ENCODE data around the gene IGFBP5.

IGFBP5 gene

DNA sequence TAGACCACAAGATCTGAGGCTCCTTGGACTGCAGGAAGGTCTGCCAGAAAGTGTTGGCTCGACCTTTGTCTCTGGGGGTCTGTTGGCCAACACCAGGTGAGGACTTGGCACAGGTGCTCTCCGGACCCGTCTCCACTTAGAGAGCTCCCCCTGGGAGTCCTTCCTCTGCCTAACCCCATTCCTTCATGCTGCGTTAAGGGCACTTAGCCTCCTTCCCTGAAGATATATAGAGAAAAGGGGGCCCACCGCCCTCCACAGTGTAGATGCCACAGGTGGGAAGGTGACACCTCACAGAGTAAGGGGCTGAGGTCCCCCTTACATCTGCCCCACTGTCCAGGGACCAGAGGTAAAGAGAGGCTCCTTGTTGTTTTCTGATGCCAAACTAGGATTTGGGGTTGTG, 8.2 kb downstream of the IGFBP5 start:
- DNase-seq, result no peak

DNA sequence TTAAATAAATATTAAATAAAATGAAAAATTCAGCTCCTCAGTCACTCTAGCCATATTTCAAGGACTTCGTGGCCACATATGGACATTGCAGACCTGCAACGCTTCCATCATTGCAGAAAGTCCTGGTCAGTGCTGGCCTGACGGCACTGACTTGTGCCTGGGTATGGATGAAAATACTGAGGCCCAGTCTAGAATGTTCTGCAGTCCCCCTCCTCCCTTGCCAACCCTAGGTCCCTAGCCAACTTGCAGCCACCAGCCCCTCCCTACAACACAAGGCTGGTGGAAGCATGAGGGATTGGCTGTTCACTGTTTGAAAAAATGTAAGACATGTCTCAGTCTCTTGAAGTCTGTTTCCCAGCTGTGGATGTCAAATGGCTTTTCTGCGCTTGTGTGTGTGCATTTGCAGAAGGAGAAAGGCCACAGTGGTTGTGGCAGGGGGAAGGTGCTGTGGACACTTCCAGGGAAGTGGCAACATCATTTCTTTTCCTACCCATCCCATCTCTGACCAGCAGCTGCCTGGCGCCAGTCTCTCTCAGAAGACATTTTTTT, 9.9 kb downstream of the IGFBP5 start:
- no peak for DNase-seq

DNA sequence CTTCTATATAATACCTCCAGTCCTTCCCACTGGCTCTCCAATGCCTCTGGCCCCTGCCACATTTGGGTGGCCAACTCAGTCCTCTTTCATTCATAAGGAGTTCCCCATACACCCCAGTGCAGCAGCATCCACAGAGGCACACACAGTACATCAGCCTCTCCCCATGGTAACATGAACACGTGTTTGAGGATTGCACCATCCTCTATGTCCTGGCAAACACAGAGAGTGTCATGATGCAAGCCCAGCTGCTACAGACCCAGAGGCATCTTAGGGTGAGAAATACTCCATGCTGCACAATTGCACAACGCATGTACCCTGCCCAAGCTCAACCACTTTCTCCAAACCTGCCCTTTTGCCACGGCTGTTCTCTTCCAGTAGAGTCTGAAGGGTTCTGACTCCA, 11.5 kb downstream of the IGFBP5 start:
- peak in 1 of 2 donors; percentile 36 for DNase-seq

DNA sequence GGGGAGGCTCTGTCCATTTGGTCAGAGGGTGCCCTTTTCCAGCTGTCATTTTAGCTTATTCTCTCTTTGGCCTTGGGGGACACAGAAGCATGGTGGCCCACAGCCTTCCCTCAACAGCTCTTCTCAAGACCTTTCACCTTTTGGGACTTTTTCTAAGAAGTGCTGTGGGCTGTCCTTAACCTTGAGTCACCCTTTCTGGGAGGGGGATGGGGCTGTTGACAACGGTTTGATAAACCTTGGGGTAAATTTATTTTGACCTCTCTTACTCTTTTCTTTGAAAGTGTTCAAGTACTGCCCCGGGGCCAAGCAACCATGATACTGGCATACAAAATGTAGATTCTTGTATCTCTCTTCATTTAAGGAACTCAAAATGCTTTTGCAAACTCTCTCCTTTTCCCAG, 13.7 kb downstream of the IGFBP5 start:
- no peak for DNase-seq

DNA sequence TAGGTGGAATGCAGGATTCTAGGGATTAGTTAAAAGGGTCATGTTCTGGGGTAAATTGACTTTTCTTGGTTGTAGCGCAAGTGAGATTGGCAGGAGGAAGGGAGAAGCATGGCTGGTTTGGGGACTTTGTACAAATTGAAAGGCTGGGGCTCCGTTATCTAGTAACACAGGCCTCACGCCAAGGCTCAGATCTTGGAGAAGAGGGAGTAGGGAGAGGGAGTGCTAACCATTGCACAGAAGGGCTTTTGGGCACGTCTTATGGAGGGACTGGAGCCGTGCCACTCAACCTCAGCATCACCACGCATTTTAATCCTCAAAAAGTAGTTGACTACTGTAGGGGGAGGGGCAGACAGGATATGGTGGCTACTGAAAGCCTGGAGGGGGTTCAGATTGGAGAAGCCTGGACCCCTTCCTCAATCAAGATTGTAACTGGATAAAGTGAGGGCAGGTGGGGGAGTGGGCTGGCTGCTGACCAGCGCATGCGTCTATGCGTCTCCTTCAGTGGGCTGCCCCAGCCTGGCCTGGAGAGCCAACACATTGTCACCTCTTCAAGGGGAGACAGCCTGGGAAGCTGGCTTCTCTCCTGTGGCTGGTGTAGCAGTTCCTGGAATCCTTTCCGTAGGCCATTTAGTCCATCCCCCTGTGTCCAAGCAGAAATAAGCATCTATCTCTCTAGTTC, 14.3 kb downstream of the IGFBP5 start:
- no peak for DNase-seq

DNA sequence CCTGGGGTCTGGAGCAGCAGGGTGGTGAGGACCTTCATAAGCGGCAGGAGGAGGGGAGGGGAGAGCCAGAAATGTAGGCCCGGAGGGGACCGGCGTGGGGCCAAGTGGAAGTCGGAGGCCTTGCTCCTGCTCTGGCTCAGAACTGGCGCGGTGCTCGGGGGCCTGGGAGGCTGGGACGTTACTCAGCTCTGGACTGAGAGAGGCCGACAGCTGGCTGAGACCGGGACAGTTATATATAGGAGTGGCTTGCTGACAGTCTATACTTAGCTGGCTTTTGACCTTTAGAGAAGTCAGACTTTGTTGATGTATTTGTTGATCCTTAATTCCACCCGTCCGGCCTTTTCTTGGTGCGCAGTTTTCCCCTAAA, 15.7 kb downstream of the IGFBP5 start:
- no peak for DNase-seq

DNA sequence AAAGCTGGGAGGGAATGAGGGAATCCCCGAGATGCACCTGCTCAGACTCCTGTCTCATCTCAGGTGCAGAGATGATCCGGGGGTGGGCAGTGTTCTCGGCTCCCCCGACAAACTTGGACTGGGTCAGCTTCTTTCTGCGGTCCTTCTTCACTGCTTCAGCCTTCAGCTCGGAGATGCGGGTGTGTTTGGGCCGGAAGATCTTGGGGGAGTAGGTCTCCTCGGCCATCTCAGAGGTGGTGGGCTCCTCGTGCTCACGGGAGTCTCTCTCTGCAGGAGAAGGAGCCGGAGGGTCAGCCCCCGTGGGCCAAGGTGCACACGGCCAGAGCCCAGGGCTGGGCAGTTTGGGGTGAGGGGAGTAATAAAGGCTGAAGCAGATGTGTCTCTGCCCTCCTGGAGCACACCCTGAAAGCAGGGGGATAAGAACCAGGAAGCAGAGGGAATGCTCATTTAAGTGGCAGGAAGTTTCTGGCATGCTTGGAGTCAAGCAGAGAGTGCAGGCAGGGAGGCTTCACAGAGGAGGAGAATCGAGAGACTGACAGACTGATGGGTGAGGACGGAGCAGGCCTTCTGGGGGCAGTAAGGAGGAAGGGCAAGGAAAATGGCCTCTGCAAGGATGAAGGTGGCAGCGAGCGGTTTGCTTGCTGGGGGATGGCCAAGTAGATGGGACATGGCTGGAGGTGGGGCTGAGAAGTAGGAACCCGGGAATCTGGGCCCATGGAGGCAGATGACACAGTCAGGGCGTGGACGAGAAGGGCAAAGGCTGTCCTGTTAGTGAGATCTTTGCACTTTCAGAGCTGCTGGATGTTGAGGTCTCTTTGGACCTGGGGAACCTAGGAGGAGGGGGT, 16.3 kb downstream of the IGFBP5 start:
- no peak for DNase-seq

DNA sequence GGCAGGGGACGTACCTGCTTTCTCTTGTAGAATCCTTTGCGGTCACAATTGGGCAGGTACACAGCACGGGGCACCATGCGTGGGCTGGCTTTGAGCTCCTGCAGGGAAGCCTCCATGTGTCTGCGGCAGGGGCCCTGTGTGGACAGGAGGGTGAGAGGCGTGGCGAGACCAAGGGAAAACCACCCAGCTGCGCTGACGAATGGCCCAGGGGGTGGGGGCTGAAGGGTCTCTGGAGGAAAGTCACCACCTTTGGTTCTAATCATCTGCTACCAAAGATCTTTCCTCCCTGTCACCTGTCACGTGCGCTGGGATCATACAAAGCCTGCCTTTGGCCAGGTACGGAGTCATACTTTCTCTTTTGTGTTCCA, 17.3 kb downstream of the IGFBP5 start:
- DNase-seq, result no peak

DNA sequence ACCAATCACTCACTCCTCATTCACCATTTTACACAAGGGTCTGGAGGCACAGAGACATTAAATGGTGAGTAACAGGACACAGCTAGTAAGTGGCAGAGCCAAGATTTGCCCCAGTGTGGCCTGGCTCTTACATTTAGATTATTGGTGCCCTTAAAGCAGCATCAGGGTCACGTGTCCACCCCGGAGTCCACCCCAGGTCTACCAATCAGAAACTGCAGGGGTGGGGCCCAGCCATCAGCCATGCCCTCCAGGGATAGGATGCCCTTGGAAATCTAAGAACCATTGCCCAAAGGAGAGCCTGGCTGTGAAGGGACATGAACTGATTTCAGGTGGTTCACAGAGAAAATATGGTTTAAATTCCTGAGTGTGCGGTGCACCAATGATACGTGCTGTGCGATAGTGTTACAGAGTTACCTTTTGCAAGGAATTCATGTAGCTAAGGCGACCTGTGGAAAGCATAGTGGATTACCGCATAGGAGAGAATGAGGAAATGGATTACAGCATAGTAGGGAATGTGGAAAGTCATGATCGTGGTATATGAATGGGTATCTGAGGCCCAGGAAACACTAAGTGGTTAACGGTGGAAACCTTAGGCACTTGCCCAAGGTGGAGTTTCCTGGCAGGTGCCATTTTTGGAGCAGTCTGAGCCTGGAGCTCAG, 17.8 kb downstream of the IGFBP5 start:
- DNase-seq, result no peak

DNA sequence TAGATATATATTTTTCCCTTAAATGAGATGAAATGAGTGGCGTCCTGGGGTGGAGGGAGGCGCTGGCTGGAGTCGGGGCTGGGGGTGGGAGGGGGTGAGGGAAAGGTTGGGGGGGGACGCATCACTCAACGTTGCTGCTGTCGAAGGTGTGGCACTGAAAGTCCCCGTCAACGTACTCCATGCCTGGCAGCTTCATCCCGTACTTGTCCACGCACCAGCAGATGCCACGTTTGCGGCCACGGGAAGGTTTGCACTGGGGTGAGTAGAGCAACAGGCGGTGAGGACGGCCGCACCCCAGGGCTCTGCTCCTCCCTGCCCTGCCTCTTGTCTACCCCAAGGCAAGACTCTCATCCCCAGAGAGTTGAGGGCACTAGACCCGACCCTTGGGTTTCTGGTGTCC, 18.7 kb downstream of the IGFBP5 start:
- DNase-seq, result no peak

DNA sequence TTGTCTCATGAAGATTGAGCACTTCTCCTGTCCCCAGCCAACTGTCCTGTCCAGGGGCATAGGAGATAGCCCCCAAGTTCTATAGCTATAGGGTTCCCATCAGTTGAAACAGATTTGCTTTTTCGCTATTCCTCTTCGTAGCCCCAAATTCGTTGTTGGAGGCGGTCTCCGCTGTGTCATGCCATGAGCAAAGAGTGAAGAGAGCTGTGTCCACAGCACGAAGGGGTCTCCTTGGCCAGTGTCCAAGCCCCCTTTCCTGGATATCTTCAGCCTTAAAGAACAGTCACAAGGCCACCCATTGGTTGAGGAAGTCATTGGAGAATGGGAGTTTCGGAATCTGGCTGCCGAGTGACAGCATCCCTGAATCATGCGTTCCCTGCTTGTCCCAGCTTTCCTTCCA, 21.0 kb downstream of the IGFBP5 start:
- DNase-seq, result no peak

DNA sequence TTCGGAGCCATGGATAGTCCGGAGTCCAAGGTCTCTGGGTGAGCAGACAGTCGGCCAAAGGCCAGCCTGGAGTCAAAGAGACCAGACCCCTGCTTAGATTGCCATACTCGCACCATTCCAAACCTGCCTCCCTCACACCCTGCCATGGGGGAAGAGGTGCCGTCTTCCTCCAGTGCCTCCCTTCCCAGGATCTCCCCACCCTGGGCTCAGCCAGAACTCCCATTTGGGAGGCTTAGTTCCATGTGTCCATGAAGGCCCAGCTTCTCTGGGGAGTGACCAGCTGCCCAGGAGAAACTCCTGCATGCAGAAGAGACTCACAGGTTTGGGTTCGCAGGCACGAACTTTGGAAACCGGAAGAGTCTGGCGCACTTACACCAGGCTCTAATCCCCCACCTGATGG, 21.7 kb downstream of the IGFBP5 start:
- DNase-seq, result no peak

DNA sequence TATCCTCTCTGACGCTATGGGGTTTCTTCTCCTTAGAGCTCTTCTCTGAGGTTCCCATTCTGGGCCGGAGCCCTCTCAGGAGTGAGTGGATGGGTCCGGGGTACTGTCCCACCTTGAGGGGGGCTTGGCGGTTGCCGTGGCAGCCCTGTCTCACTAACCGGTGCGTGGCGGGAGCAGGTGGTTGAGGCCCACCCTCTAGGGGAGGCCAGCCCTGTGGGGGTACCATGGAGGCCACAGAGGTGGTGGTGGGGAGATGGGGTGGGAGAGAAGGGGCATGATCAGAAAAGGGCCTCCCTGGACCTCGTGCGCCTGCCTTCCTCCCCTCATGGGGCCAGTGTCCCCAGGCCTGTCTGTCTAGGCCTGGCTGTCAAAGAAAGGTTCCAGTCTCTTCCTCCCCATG, 22.3 kb downstream of the IGFBP5 start:
- no peak for DNase-seq

DNA sequence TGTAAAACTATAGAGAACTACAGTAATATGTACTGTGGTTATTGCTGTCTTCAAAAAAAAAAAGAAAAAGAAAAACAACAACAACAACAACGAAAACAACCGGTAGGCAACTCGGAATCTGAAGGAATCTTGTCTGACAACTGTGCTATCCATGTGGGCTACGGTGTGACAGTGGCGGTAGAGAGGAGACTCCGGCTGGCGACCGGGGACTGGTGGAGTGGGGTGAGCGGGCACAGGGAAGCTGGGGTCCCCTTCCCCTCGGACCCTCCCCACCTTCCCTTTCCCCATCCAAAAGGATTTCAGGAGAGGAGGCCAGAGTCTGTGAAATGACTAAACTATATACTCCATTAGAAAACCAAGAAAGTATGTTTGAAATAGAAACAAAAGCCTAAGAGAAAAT, 22.9 kb downstream of the IGFBP5 start:
- DNase-seq, result no peak

DNA sequence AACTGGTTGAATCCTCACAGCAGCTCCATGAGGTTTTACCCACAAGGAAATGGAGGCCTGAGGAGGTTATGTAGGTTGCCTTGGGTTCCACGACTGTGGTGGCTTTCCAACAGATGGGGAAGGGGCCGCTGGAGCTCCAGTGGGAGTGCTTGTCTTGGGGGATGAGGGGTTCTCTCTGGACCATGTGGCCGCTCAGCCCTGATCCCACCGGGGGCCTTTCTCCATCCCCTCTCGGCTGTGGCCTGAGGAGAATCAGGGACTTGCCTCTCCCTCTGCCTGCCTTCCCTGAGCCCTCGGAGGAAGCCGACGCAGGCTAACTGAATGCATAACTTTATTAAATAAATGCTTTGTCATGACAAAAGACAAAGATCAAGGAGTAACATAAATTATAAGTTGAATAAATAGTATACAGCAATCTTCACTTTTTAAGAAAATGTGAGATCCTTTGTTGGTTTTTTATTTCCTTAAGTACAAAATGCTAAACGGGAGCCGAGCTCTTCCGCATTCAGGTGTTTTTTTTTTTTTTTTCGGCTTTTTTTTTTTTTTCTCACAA, 23.5 kb downstream of the IGFBP5 start:
- DNase-seq, result no peak

DNA sequence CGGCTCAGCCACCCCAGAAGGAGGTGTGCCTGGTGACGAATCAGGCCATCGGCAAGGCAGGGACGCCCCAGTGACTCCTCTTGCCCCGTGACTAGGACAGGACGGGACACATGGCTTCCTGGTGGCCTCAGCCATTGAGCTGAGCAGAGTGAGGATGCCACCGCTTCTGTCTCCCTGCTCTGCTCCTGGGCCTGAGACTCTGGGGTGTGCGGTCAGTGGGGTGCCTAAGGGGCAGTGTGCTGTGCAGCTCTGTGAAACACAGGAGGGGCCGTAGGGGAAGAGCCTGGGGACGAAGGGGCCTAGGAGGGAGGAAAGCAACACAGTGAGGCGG, 24.3 kb downstream of the IGFBP5 start:
- no peak for DNase-seq

DNA sequence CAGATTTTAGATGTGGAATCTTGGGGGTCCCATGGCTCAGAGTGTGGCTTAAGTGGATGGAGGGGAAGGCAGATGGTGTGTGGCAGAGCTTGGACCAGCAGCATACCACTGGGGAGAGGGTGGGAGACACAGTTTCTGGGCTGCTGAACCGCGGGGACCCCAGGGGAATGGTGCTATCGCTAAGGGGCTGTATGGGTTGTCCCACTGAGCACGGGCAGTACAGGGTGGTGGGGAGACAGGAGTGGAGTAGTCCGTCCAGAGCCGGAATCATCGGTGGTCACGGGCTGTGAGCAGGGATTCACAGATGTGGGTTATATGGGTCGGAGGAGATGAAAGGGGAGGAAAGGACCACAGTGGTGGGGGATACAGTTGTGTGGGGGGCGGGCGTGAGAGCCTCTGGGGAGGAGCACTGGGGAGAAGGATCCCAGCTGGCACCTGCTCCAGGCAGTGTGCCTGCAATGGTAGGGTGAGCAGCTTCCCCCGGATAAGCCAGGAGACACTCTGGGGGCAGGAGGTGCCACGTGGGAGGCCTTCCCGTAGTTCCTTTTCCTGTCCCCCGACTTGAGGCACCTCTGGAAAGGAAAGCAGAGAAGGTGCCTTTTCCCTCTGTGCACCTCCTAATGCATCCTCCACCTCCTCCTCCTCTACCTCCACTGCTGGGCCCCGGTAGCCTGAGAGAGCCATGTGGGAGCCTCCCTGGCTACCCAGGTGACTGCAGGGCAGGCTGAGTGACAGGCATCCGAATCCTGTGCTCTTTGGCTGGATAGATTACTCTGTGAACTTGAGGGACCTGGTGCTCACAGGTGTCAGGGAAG, 24.9 kb downstream of the IGFBP5 start:
- no peak for DNase-seq

DNA sequence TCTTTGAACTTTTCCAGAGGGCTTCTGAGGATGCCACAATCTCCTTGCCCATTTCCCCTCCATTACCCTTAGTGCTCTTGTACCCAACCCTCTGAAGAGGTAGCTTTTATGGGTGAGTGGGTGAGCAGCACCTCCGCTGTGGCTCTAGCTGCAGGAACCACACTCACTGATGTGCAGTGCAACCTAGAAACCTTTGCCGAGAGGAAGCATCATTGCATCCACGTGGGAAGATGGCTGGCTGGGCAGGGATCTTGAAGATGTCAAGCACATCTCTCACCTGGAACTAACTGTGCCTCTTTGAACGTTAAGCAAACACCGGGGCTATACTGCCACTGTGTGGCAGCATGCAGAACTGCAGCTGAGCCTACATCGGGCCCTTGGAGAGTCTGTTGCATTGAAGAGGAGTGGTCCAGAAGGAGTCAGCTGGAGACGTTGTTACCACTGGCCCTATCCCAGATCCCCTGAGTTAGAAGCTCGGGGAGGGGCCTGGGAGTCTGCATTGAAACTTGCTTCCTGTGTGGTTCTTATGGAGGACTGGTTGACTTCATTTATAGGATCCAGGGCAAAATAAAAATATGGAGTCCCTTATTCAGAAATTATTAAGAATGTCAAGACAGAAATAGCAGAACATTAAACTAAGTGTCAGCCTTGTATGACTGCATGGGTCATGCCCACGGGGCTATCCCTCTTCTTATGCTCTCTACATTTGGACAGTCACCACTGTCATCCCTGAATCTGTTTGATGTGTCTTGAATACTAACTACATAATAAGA, 28.7 kb downstream of the IGFBP5 start:
- peak; percentile 30 to 53 for DNase-seq

DNA sequence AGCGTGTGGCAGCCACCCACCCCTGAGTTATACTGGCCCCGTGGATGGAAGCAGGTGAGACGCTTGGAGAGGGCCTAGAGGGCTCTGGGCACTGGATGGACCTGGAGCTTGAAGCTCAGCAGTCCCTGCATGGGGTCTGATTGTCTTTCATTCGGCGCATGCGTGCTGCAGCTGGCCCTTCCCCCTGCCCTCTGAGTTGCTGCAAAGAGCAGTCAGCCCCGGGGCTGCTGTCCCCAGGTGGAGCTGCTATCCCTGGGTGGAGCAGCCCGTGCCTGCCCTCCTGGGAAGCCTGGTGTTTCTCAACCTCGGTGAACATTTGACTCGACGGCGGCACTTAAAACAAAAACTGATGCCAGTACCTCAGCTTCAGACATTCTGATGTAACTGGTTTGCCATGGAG, 29.6 kb downstream of the IGFBP5 start:
- DNase-seq, result no peak

DNA sequence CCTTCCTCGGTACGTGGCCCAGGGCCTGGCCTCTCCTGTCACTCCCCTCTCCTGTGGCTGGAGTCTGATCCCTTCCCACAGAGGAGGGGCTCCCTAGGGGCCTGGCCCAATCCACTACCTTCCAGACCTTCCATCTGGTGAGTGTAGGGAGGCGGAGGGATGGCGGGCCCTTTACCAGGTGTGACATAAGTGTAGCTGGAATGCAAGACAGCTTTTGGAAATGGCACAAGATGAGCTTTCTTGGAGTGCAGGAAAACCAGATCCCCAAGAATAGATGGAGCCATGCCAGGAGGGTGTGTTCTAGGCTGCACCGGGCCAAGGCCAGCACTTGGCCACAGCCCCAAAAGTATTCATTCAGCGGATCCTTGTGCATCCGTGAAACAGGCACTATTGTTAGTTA, 30.1 kb downstream of the IGFBP5 start:
- DNase-seq, result no peak

DNA sequence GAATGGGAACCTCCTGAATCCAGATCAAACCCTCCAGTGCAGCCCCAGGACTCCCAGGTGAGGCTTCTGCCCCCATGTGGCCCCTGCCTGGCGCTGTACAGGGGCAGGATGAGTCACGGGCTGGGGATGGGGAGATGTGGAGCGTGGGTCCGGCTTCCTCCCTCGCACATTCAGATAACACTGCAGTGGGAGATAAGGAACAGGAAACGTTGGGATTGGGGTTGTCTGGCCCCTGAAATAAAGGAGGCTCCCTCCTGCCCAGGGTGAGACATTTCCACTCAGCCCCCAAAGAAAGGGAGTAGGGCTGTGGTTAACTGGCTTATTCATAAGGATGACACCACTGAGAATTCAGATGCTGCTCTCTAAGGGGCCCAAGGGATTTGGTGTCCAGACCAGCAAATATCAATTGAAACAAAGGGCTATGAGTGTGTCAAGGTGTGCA, 30.7 kb downstream of the IGFBP5 start:
- DNase-seq, result no peak

DNA sequence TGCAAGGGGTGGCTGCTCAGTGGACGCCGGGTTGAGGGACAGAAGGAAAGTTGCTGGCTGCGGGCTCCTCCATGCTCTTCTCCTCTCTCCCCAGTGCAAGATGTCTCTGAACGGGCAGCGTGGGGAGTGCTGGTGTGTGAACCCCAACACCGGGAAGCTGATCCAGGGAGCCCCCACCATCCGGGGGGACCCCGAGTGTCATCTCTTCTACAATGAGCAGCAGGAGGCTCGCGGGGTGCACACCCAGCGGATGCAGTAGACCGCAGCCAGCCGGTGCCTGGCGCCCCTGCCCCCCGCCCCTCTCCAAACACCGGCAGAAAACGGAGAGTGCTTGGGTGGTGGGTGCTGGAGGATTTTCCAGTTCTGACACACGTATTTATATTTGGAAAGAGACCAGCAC, 31.5 kb downstream of the IGFBP5 start:
- DNase-seq, result no peak

All from hippocampal formation (tissue), 2 donors.